HCT116 (cell line): Measurements from ENCODE around the gene CERT1. TPM values are rescaled to one million over a fixed set of nuclear protein-coding genes. Genes with fewer than 3 reads are reported as not detected.

Experiments used
- ATAC-seq: fragments of 200-7000 bp; cut with Tn5 transposase; 2 replicates; pipeline ENCODE4 v1.9.1; 2020; ENCODE audit warnings: mild to moderate bottlenecking, moderate library complexity
- BruUV-seq: library from RNA; stranded (reverse); fragments of 400-500 nt; replicated peaks from 2 replicates; lab custom pipeline; 2021; lab: Mats Ljungman, UMichigan
- CTCF ChIA-PET: fragments of 300-600 bp; sonication (Branson Sonifier 250); formaldehyde crosslinking; loops from one replicate; lab custom pipeline; 2021; ENCODE audit warnings: antibody characterized with exemption; lab: Charles Lee
- POLR2A ChIA-PET: fragments of 300-600, 350-600 bp; sonication (Branson Sonifier 250); formaldehyde crosslinking; loops from one replicate; lab custom pipeline; 2021; ENCODE audit warnings: antibody characterized with exemption; lab: Charles Lee
- RAD21 ChIA-PET, 2 experiments: fragments of 300-600 bp; sonication (Branson Sonifier 250); formaldehyde crosslinking; loops; one replicate each; lab custom pipeline; 2023; ENCODE audit warnings: low total read pairs in 2 of 2; ENCODE audit not compliant: uncharacterized antibody in 2 of 2, unreplicated experiment in 2 of 2, low non-redundant PET in 1 of 2; lab: Charles Lee
- DNase-seq: peaks from one replicate; pipeline ENCODE4 v3.0.0-alpha.2; 2010; ENCODE audit warnings: low read depth, low spot score
- H2AFZ ChIP-seq: fragments of 200-600 bp; shearing (Covaris generic), sonication (generic); 2 replicates; pipeline ENCODE4 v1.6.1; 2017; ENCODE audit warnings: low read depth, mixed run types, mixed read lengths, antibody characterized with exemption, low read length; ENCODE audit not compliant: poor library complexity, severe bottlenecking
- H3K27ac ChIP-seq: 2 replicates; pipeline ENCODE4 v1.5.1; 2012; ENCODE audit warnings: low read depth, low read length
- H3K27me3 ChIP-seq: fragments of 200-600 bp; sonication (generic); 2 replicates; pipeline ENCODE4 v1.6.1; 2016; ENCODE audit warnings: mixed run types, low read length, mixed read lengths; ENCODE audit not compliant: insufficient read depth
- H3K36me3 ChIP-seq, 2 experiments: fragments of 200-500 bp in 1 of 2; fragments of 200-600 bp in 1 of 2; sonication (Bioruptor generic) in 1 of 2; sonication (generic) in 1 of 2; 2 replicates each; pipeline versions ENCODE4 v1.5.1 to v1.6.1; 2014 to 2016; ENCODE audit warnings: low read length in 2 of 2, inconsistent platforms in 1 of 2, mixed read lengths in 1 of 2, mixed run types in 1 of 2; ENCODE audit not compliant: insufficient read depth in 2 of 2, control insufficient read depth in 1 of 2
- H3K4me1 ChIP-seq, 2 experiments: fragments of 200-600 bp in 1 of 2; sonication (generic) in 1 of 2; 2 replicates each; pipeline versions ENCODE4 v1.5.1 to v1.6.1; 2012 to 2017; ENCODE audit warnings: low read length in 2 of 2, inconsistent platforms in 1 of 2, mild to moderate bottlenecking in 1 of 2, mixed read lengths in 1 of 2, mixed run types in 1 of 2, moderate library complexity in 1 of 2; ENCODE audit not compliant: insufficient read depth in 2 of 2, control insufficient read depth in 1 of 2
- H3K4me2 ChIP-seq: fragments of 200-600 bp; sonication (generic); 2 replicates; pipeline ENCODE4 v1.6.1; 2017; ENCODE audit warnings: mixed run types, low read length, mixed read lengths
- H3K4me3 ChIP-seq, 2 experiments: fragments of 200-600 bp in 1 of 2; sonication (generic) in 1 of 2; replicated peaks in 1 of 2; 2 replicates each; pipeline ENCODE4 v1.5.1; 2011 to 2016; ENCODE audit warnings: low read length in 2 of 2, control low read depth in 1 of 2, low read depth in 1 of 2, mild to moderate bottlenecking in 1 of 2, mixed read lengths in 1 of 2, mixed run types in 1 of 2
- H3K79me2 ChIP-seq: fragments of 200-600 bp; sonication (generic); 2 replicates; pipeline ENCODE4 v1.6.1; 2017; ENCODE audit warnings: mild to moderate bottlenecking, mixed run types, low read length, moderate library complexity, mixed read lengths; ENCODE audit not compliant: insufficient read depth
- H3K9ac ChIP-seq: fragments of 200-600 bp; sonication (generic); 2 replicates; pipeline ENCODE4 v1.6.1; 2016; ENCODE audit warnings: low read length, mixed read lengths
- H3K9me2 ChIP-seq: fragments of 200-600 bp; sonication (generic), shearing (Covaris generic); 2 replicates; pipeline ENCODE4 v1.6.1; 2017; ENCODE audit warnings: mixed run types, mild to moderate bottlenecking, moderate library complexity; ENCODE audit not compliant: insufficient read depth
- H3K9me3 ChIP-seq, 2 experiments: fragments of 200-500 bp in 1 of 2; fragments of 200-600 bp in 1 of 2; sonication (Bioruptor generic) in 1 of 2; sonication (generic) in 1 of 2; 2 replicates each; pipeline ENCODE4 v1.6.1; 2014 to 2017; ENCODE audit warnings: low read length in 2 of 2, mixed read lengths in 2 of 2, inconsistent platforms in 1 of 2, low read depth in 1 of 2, mild to moderate bottlenecking in 1 of 2, mixed run types in 1 of 2, moderate library complexity in 1 of 2; ENCODE audit not compliant: control insufficient read depth in 1 of 2, insufficient read depth in 1 of 2
- H4K20me1 ChIP-seq: fragments of 200-600 bp; sonication (generic), shearing (Covaris generic); 2 replicates; pipeline ENCODE4 v1.6.1; 2017; ENCODE audit warnings: mixed run types, mild to moderate bottlenecking, moderate library complexity; ENCODE audit not compliant: insufficient read depth
- CBX3 ChIP-seq: IDR thresholded peaks from 2 replicates; pipeline ENCODE4 v1.6.1; 2012; ENCODE audit warnings: low read depth
- FOSL1 ChIP-seq: IDR thresholded peaks from 2 replicates; pipeline ENCODE4 v1.6.1; 2012; ENCODE audit warnings: low read depth
- JUND ChIP-seq: IDR thresholded peaks from 2 replicates; pipeline ENCODE4 v1.6.1; 2012
- TCF7L2 ChIP-seq: IDR thresholded peaks from 2 replicates; pipeline ENCODE4 v1.7.0; 2011; ENCODE audit warnings: borderline replicate concordance, inconsistent platforms; ENCODE audit not compliant: insufficient read depth, insufficient read length; ENCODE audit errors: extremely low read depth
- YY1 ChIP-seq: IDR thresholded peaks from 2 replicates; pipeline ENCODE4 v1.6.1; 2011; ENCODE audit warnings: low read length, low read depth, moderate library complexity, mild to moderate bottlenecking; ENCODE audit not compliant: insufficient replicate concordance; ENCODE audit errors: extremely low read depth
- intact Hi-C: fragments of 100-400 bp; cut with micrococcal nuclease; formaldehyde crosslinking; loops from 2 replicates; pipeline ENCODE4 v1.10.0; 2022
- total RNA-seq: library from RNA; stranded (reverse); gene quantifications from one replicate; pipeline ENCODE4 v1.2.1, GENCODE V29; 2021; ENCODE audit not compliant: unreplicated experiment
- TF ChIP-seq, protein P1 (sequence below): IDR thresholded peaks from 2 replicates; pipeline ENCODE4 v1.6.1; 2012

Gene CERT1
- total RNA-seq, 1 experiment from 2014 or later: 22.8 TPM

DNA sequence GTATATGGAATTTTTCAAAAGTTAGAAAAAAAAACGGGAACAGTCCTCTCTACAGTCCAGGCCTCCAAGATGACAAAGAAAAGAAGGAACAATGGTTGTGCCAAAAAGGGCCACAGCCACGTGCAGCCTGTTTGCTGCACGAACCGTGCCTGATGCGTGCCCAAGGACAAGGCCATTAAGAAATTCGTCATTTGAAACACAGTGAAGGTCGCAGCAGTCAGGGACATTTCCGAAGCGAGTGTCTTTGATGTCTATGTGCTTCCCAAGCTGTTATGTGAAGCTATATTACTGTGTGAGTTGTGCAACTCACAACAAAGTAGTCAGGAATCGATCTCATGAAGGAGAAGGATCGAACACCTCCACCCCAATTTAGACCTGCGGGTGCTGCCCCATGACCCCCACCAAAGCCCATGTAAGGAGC is 137.0 kb downstream of the CERT1 start:
- H3K79me2 ChIP-seq: no peaks in the 10 kb centered on the region
- no peak overlapping the region for H3K4me3 ChIP-seq
- H3K9me3 ChIP-seq: no peaks in the 10 kb centered on the region
- BruUV-seq: no TSS peak
- H2AFZ ChIP-seq: no peak overlapping the region
- RAD21 ChIA-PET: no interaction called here
- no peaks in the 10 kb centered on the region for H3K9me2 ChIP-seq
- H3K4me2 ChIP-seq: no peak overlapping the region
- intact Hi-C loops: loop anchor here (10.0 kb wide), 1 partner anchor 310 kb away; no protein-coding TSS in a partner anchor
- H3K36me3 ChIP-seq: 0 out of 4 replicates have a peak, but pooled peaks cover 0 to 3% of the 10 kb centered on the region in 2 experiments
- H4K20me1 ChIP-seq: no peaks in the 10 kb centered on the region
- no peak for ATAC-seq
- POLR2A ChIA-PET: no interaction called here
- no peak for TF ChIP-seq CBX3
- peak; percentile 84 for TF ChIP-seq TCF7L2
- TF ChIP-seq, all 23 proteins: peak for 1
- no peak overlapping the region for H3K9ac ChIP-seq
- H3K27ac ChIP-seq: no peak overlapping the region
- CTCF ChIA-PET: no interaction called here
- DNase-seq: no peak
- no peaks in the 10 kb centered on the region for H3K27me3 ChIP-seq
- no peaks in the 10 kb centered on the region for H3K4me1 ChIP-seq

DNA sequence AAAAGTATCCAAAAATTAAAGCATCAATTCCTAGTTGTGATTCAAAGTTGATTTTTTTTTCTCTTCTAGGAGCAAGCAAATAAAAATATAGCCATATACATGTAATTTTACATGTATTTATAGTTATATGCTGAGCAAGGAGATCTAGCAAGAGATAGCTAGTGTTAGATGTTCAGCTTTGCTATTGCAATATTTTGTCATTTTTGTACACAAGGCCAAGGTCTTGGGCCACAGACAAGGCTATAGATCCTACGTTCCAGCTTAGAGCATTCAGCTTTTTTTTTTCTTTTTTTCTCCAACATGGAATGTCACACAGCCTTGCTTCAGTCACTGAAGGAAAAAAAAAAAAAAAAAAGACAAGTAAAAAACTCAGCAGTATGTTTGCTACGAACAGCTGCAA is 137.6 kb downstream of the CERT1 start:
- Histone ChIP-seq H3K9ac (no peak overlapping the region), H3K27ac (no peak overlapping the region), H3K4me2 (no peak overlapping the region), H3K9me3 (no peaks in the 10 kb centered on the region), H3K36me3 (0 out of 4 replicates have a peak, but pooled peaks cover 0 to 3% of the 10 kb centered on the region in 2 experiments), H3K27me3 (no peaks in the 10 kb centered on the region), H3K9me2 (no peaks in the 10 kb centered on the region), H2AFZ (no peak overlapping the region), H3K4me1 (no peaks in the 10 kb centered on the region), H3K79me2 (no peaks in the 10 kb centered on the region), H3K4me3 (no peak overlapping the region), H4K20me1 (no peaks in the 10 kb centered on the region)
- CTCF ChIA-PET: no interaction called here
- ATAC-seq (no peak), DNase-seq (no peak)
- POLR2A ChIA-PET: no interaction called here
- RAD21 ChIA-PET: interaction anchor here in 1 of 2 experiments (0.7 kb wide), 1 partner anchor 91 kb away, joined by 3 read pairs; no protein-coding TSS in a partner anchor
- TF ChIP-seq YY1 (no peak), FOSL1 (no peak), JUND (no peak)
- TF ChIP-seq, protein P1, sequence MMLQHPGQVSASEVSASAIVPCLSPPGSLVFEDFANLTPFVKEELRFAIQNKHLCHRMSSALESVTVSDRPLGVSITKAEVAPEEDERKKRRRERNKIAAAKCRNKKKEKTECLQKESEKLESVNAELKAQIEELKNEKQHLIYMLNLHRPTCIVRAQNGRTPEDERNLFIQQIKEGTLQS: no peak
- no TSS peak for BruUV-seq
- intact Hi-C loops: loop anchor here (10.0 kb wide), 1 partner anchor 311 kb away; no protein-coding TSS in a partner anchor
